Tibial artery (tissue), 4 donors: Measurements from ENCODE around the gene SPIRE2.
A peak's percentile ranks its signal among the peaks of the same experiment; 100 is the strongest.
"Not testable (repeated sequence)": the region's sequence is repeated elsewhere in the genome, so short reads cannot be mapped to it uniquely, and the experiment has no call there.

Source experiments
- DNase-seq, 2 donors: peaks; one replicate each; pipeline ENCODE4 v3.0.0-alpha.2; 2019
- H3K27ac ChIP-seq, 2 donors: fragments of 200-600 bp; sonication (generic) in 1 of 2; 1 replicate in 1 of 2; 2 replicates in 1 of 2; pipeline ENCODE4 v1.5.1; 2018 to 2019; ENCODE audit warnings: mild to moderate bottlenecking in 1 of 2
- H3K27me3 ChIP-seq, 2 donors: fragments of 200-600 bp; sonication (generic) in 1 of 2; one replicate each; pipeline versions ENCODE4 v1.5.1 to v1.6.0; 2016 to 2019
- H3K36me3 ChIP-seq, 3 donors: fragments of 200-600 bp; sonication (generic) in 2 of 3; one replicate each; pipeline ENCODE4 v1.5.1; 2016 to 2019; ENCODE audit warnings: mild to moderate bottlenecking in 2 of 3
- H3K4me1 ChIP-seq, 4 donors: fragments of 200-600 bp; sonication (generic) in 2 of 4; 1 replicate in 3 of 4; 2 replicates in 1 of 4; pipeline ENCODE4 v1.5.1; 2016 to 2019
- H3K4me3 ChIP-seq, 2 donors: fragments of 200-600 bp; sonication (generic) in 1 of 2; 1 replicate in 1 of 2; 2 replicates in 1 of 2; pipeline ENCODE4 v1.5.1; 2018 to 2019; ENCODE audit warnings: mild to moderate bottlenecking in 2 of 2
- H3K9me3 ChIP-seq, 3 donors: fragments of 200-600 bp; sonication (generic) in 1 of 3; one replicate each; pipeline ENCODE4 v1.5.1; 2016 to 2019
- intact Hi-C: fragments of 100-400 bp; cut with DNase I; formaldehyde crosslinking; loops from one replicate; pipeline ENCODE4 v1.15.0; 2023; ENCODE audit warnings: low total_unique reads
- TF ChIP-seq, protein P1 (sequence below), 2 experiments: fragments of 200-600 bp in 1 of 2; fragments of 450-650 bp in 1 of 2; IDR thresholded peaks; one replicate each; pipeline ENCODE4 v1.5.1; 2017 to 2019; ENCODE audit warnings: antibody characterized with exemption in 2 of 2, mild to moderate bottlenecking in 1 of 2, moderate library complexity in 1 of 2

The SPIRE2 gene

DNA sequence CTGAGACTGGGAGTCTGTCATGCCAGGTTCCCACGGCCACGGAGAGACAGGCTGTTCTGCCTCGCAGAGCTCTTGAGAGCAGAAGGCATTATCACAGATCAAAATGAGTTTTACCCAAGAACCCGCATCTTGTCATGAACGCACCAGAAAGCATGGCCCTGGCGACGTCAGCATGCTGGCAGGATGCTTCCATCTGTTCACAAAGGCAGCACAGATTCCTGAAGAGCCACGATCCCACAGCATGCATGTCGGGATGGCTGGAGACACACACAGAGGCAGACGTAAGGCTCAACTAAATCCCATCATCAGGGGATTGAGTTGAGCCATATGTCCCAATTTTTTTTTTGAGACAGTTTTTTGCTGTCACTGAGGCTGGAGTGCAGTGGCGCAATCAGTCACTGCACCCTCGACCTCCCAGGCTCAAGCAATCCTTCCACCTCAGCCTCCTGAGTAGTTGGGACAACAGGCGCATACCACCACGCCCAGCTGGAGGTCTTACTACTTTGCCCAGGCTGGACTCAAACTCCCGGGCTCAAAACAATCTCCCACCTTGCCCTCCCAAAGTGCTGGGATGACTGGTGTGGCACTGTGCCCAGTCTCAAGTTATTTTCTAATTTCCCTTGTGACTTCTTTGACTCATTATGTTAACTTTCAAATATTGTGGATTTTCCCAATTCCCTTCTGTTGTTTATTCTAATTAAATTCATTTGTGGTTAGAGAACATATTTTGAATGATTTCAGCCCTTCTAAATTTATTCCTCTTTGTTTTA, 23.0 kb upstream of the SPIRE2 start:
- TF ChIP-seq, protein P1, sequence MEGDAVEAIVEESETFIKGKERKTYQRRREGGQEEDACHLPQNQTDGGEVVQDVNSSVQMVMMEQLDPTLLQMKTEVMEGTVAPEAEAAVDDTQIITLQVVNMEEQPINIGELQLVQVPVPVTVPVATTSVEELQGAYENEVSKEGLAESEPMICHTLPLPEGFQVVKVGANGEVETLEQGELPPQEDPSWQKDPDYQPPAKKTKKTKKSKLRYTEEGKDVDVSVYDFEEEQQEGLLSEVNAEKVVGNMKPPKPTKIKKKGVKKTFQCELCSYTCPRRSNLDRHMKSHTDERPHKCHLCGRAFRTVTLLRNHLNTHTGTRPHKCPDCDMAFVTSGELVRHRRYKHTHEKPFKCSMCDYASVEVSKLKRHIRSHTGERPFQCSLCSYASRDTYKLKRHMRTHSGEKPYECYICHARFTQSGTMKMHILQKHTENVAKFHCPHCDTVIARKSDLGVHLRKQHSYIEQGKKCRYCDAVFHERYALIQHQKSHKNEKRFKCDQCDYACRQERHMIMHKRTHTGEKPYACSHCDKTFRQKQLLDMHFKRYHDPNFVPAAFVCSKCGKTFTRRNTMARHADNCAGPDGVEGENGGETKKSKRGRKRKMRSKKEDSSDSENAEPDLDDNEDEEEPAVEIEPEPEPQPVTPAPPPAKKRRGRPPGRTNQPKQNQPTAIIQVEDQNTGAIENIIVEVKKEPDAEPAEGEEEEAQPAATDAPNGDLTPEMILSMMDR (IDR thresholded peaks at IDR 0.05), result no peak
- Histone ChIP-seq H3K36me3 (no peaks in the 10 kb centered on the region), H3K9me3 (no peaks in the 10 kb centered on the region), H3K4me3 (no peak overlapping the region), H3K27ac (no peak overlapping the region), H3K4me1 (no peaks in the 10 kb centered on the region), H3K27me3 (no peaks in the 10 kb centered on the region)
- no peak for DNase-seq
- intact Hi-C loops, result no loop called here

DNA sequence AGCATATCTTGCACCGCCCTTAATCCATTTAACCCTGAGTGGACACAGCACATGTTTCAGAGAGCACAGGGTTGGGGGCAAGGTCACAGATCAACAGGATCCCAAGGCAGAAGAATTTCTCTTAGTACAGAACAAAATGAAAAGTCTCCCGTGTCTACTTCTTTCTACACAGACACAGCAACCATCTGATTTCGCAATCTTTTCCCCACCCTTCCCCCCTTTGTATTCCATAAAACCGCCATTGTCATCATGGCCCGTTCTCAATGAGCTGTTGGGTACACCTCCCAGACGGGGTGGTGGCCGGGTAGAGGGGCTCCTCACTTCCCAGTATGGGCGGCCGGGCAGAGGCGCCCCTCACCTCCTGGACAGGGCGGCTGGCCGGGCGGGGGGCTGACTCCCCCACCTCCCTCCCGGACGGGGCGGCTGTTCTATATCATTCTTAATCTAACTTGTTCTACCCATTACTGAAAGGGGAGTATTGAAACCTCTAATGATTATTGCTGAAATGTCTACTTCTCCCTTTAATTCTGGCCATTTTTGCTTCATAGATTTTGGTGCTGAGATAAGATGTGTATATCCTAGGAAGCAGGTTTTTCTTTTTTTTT, 21.6 kb upstream of the SPIRE2 start:
- DNase-seq, intact Hi-C loops, H3K4me1 ChIP-seq, H3K27ac ChIP-seq, H3K27me3 ChIP-seq, H3K36me3 ChIP-seq, H3K9me3 ChIP-seq, H3K4me3 ChIP-seq: not testable (repeated sequence)

DNA sequence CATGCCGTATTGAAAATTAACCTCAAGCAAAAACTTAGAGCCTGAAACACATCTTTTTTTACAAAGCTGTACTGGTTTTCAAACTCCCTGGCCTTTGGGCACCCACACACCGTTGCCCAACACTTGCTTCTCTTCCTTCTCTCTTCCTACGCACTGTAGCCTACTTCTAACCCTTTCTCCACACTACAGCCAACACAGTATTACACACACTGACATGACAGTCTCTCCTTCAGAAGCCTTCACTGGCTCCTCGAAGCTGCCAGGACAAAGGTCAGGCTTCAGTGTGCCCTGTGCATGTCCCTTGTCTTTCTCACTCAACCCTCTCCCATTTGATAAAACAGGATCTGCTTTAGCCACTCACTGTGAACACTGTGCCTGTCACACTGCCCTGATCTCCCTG, 19.8 kb upstream of the SPIRE2 start:
- TF ChIP-seq, protein P1 (IDR thresholded peaks at IDR 0.05), result no peak
- H3K27ac ChIP-seq, result no peak overlapping the region
- DNase-seq, result no peak
- H3K27me3 ChIP-seq, result no peaks in the 10 kb centered on the region
- intact Hi-C loops, result no loop called here
- no peak overlapping the region for H3K4me3 ChIP-seq
- no peaks in the 10 kb centered on the region for H3K36me3 ChIP-seq
- no peaks in the 10 kb centered on the region for H3K4me1 ChIP-seq
- H3K9me3 ChIP-seq, result no peaks in the 10 kb centered on the region

DNA sequence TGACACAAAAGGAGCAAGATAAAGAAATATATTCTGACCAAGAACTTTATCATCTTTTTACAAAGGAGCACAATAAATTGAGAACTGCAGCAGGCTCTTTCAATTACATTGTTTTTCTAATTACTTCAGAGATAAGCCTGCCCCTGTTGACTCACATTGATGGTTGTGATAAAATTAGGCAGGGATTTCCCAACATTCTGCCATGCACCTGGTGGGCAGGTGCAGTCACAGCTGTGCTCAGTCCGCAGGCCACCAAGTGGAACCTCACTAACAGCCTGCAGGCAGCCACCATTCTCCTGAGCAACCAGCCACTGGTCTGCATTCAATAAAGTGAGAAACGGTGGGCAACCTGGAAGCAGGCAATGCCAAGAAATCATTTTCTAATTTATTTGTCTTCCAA, 17.0 kb upstream of the SPIRE2 start:
- H3K4me1 ChIP-seq, result peaks cover 0 to 9% (median 6%) of the 10 kb centered on the region in 4 donors
- peaks cover 0 to 10% of the 10 kb centered on the region in 2 donors for H3K27me3 ChIP-seq
- no peaks in the 10 kb centered on the region for H3K36me3 ChIP-seq
- TF ChIP-seq, protein P1 (IDR thresholded peaks at IDR 0.05), result no peak
- H3K27ac ChIP-seq, result no peak overlapping the region
- intact Hi-C loops, result no loop called here
- no peak overlapping the region for H3K4me3 ChIP-seq
- no peaks in the 10 kb centered on the region for H3K9me3 ChIP-seq
- DNase-seq, result no peak

DNA sequence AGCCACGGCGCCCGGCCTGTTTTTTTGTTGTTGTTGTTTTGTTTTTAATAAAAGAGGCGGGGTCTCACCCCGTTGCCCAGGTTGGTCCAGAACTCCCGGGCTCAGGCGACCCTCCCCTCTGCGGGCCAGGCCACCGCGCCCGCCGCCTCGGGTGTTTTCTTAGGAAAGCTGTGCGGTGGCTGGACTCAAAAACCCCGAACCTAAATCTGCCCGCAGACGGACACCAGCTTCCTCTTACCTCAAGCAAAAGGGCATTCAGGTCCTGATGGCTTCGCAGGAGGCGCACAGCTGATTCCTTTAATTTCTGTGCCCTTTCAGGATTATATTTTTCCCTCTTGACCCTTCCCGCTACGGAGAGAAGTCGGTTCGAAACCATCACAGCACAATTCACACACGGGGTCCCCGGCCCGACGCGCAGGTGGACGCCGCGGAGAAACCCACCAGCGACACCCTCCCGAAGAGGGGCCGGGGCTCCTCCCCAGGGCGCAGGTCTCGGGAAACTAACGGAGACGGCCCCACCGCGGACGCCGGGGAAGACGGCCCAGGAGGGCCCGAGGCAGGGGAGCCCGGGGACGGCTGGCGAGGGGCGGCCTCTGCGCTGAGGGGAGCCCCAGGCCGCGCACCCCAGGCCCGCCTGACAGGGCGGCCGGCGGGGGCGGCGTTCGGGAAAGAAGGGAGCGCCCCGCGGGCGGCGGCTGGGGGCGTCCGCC, 12.5 kb upstream of the SPIRE2 start:
- Histone ChIP-seq H3K27ac (no peak overlapping the region), H3K36me3 (no peaks in the 10 kb centered on the region), H3K9me3 (no peaks in the 10 kb centered on the region), H3K4me3 (peak overlapping the region; percentile 55 to 73), H3K4me1 (peaks cover 0 to 14% (median 11%) of the 10 kb centered on the region in 4 donors), H3K27me3 (peaks cover 0 to 33% of the 10 kb centered on the region in 2 donors)
- DNase-seq, result no peak
- TF ChIP-seq, protein P1 (IDR thresholded peaks at IDR 0.05), result no peak
- intact Hi-C loops, result no loop called here

DNA sequence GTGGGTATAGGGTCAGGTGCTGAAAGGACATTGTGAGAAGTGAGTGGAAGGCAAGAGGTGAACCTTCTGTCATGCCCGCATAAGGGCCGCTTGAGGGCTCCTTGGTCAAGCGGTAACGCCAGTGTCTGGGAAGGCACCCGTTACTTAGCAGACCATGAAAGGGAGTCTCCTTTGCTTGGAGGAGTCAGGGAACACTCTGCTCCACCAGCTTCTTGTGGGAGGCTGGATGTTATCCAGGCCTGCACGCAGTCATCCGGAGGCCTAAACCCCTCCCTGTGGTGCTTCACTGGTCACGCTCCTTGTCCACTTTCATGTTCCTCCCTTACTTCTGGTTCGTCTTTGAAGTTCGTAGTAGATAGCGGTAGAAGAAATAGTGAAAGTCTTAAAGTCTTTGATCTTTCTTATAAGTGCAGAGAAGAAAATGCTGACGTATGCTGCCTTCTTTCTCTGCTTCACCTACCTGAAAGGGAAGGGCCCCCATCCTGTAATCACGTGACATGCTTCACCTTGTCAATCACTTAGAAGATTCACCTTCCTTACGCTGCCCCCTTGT, 9.3 kb upstream of the SPIRE2 start:
- DNase-seq, H3K4me3 ChIP-seq: not testable (repeated sequence)

DNA sequence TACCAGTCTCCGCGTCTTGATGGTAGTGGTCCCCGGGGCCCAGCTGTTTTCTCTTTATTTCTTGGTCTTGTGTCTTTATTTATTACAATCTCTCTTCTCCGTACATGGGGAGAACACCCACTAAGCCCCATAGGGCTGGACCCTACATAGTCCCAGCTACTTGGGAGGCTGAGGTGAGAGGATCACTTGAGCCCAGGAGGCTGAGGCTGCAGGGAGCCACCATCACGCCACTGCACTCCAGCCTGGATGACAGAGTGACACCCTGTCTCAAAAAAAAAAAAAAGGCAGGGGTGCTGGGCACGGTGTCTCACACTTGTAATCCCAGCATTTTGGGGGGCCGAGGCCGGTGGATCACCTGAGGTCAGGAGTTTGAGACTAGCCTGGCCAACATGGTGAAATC, 8.8 kb upstream of the SPIRE2 start:
- H3K4me3 ChIP-seq, DNase-seq, H3K9me3 ChIP-seq, H3K27ac ChIP-seq, intact Hi-C loops, H3K36me3 ChIP-seq: not testable (repeated sequence)
- peaks cover 0 to 14% (median 11%) of the 10 kb centered on the region in 4 donors for H3K4me1 ChIP-seq
- peaks cover 0 to 46% of the 10 kb centered on the region in 2 donors for H3K27me3 ChIP-seq

More for the DNA sequence above, 9.3 kb upstream of the SPIRE2 start:
- intact Hi-C loops, H3K36me3 ChIP-seq, H3K9me3 ChIP-seq, H3K27ac ChIP-seq: not testable (repeated sequence)
- Histone ChIP-seq H3K27me3 (peaks cover 0 to 45% of the 10 kb centered on the region in 2 donors), H3K4me1 (peaks cover 0 to 14% (median 11%) of the 10 kb centered on the region in 4 donors)
